DOHH2 (cell line): ENCODE data around the gene PCGF3.

ENCODE experiments used
- H3F3A ChIP-seq: fragments of 200-600 bp; sonication (generic), shearing (Covaris generic); 2 replicates; pipeline ENCODE4 v1.6.0; 2016; ENCODE audit warnings: antibody characterized with exemption, mild to moderate bottlenecking; ENCODE audit not compliant: control insufficient read depth, insufficient read depth
- H3K27ac ChIP-seq: fragments of 200-600 bp; sonication (generic); 2 replicates; pipeline ENCODE4 v1.5.1; 2014; ENCODE audit warnings: low read depth, mild to moderate bottlenecking, low read length, moderate library complexity
- H3K27me3 ChIP-seq: fragments of 200-600 bp; sonication (generic); 2 replicates; pipeline ENCODE4 v1.6.1; 2014; ENCODE audit warnings: mild to moderate bottlenecking, low read length, mixed read lengths; ENCODE audit not compliant: control insufficient read depth
- H3K36me3 ChIP-seq: fragments of 200-600 bp; sonication (generic); 2 replicates; pipeline ENCODE4 v1.6.1; 2014; ENCODE audit warnings: mild to moderate bottlenecking, low read length, moderate library complexity, mixed read lengths; ENCODE audit not compliant: control insufficient read depth
- H3K4me1 ChIP-seq: fragments of 200-600 bp; sonication (generic); 2 replicates; pipeline ENCODE4 v1.6.1; 2014; ENCODE audit warnings: mild to moderate bottlenecking, low read length, mixed read lengths; ENCODE audit not compliant: control insufficient read depth
- H3K4me2 ChIP-seq: fragments of 200-600 bp; sonication (generic); 2 replicates; pipeline ENCODE4 v1.6.0; 2014; ENCODE audit warnings: mild to moderate bottlenecking, low read length, moderate library complexity
- H3K4me3 ChIP-seq: fragments of 200-600 bp; sonication (generic); 2 replicates; pipeline ENCODE4 v1.5.1; 2014; ENCODE audit warnings: mild to moderate bottlenecking, low read length, mixed read lengths
- H3K79me2 ChIP-seq: fragments of 200-600 bp; sonication (generic); 2 replicates; pipeline ENCODE4 v1.6.1; 2014; ENCODE audit warnings: mild to moderate bottlenecking, low read length, mixed read lengths; ENCODE audit not compliant: control insufficient read depth
- H3K9me2 ChIP-seq: fragments of 200-600 bp; sonication (generic); replicated peaks from 2 replicates; pipeline ENCODE4 v1.6.1; 2014; ENCODE audit warnings: mild to moderate bottlenecking, low read length, mixed read lengths; ENCODE audit not compliant: control insufficient read depth
- H3K9me3 ChIP-seq: fragments of 200-600 bp; sonication (generic); 2 replicates; pipeline ENCODE4 v1.6.1; 2014; ENCODE audit warnings: antibody characterized with exemption, low read length, mixed read lengths; ENCODE audit not compliant: control insufficient read depth, insufficient read depth
- H4K20me1 ChIP-seq: fragments of 200-600 bp; sonication (generic); 2 replicates; pipeline ENCODE4 v1.6.0; 2014; ENCODE audit warnings: low read depth, mild to moderate bottlenecking, antibody characterized with exemption, low read length, moderate library complexity; ENCODE audit not compliant: control insufficient read depth, insufficient read depth
- EZH2phosphoT487 ChIP-seq: fragments of 200-600 bp; sonication (generic); IDR thresholded peaks from 2 replicates; pipeline ENCODE4 v1.6.1; 2017; ENCODE audit warnings: borderline replicate concordance, mild to moderate bottlenecking, antibody characterized with exemption, low read length, moderate library complexity, mixed read lengths
- TF ChIP-seq, protein P1 (sequence below): fragments of 200-600 bp; sonication (generic); IDR thresholded peaks from one replicate; pipeline ENCODE4 v1.5.1; 2014; ENCODE audit warnings: antibody characterized with exemption, mild to moderate bottlenecking, low read depth, low read length; ENCODE audit not compliant: poor library complexity, severe bottlenecking

The PCGF3 gene

GRCh38 chr4:665751-666435, 39.7 kb upstream of the PCGF3 start:
- H3K4me2 ChIP-seq, result no peak overlapping the region
- TF ChIP-seq EZH2phosphoT487, result no peak
- TF ChIP-seq, protein P1, sequence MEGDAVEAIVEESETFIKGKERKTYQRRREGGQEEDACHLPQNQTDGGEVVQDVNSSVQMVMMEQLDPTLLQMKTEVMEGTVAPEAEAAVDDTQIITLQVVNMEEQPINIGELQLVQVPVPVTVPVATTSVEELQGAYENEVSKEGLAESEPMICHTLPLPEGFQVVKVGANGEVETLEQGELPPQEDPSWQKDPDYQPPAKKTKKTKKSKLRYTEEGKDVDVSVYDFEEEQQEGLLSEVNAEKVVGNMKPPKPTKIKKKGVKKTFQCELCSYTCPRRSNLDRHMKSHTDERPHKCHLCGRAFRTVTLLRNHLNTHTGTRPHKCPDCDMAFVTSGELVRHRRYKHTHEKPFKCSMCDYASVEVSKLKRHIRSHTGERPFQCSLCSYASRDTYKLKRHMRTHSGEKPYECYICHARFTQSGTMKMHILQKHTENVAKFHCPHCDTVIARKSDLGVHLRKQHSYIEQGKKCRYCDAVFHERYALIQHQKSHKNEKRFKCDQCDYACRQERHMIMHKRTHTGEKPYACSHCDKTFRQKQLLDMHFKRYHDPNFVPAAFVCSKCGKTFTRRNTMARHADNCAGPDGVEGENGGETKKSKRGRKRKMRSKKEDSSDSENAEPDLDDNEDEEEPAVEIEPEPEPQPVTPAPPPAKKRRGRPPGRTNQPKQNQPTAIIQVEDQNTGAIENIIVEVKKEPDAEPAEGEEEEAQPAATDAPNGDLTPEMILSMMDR, result no peak

DNA sequence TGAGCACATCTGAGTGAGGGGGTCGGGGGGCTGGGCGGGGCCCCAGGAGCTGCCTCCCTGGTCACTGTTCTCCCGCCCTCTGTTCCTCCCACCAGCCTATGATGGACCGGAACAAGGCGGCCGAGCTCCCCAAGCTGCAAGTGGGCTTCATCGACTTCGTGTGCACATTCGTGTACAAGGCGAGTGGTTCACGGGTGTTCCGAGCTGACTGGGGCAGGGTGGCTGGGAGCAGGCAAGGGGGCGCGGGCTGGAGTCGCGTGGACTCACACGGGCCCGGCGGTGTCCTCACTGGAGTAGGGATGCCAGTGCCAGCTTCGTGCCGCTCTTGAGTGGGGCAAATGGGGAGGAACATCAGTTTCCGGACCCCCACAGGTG, 39.2 kb upstream of the PCGF3 start:
- H3K4me1 ChIP-seq, result peaks cover 17% of the 10 kb centered on the region
- H3K4me2 ChIP-seq, result no peak overlapping the region
- H3K79me2 ChIP-seq, result no peaks in the 10 kb centered on the region
- no peak overlapping the region for H3K4me3 ChIP-seq
- no peaks in the 10 kb centered on the region for H3F3A ChIP-seq
- H3K9me3 ChIP-seq, result no peaks in the 10 kb centered on the region
- H3K9me2 ChIP-seq, result no peaks in the 10 kb centered on the region
- no peaks in the 10 kb centered on the region for H3K27me3 ChIP-seq
- H3K36me3 ChIP-seq, result peaks cover 10% of the 10 kb centered on the region
- H4K20me1 ChIP-seq, result no peaks in the 10 kb centered on the region
- TF ChIP-seq EZH2phosphoT487, result no peak
- TF ChIP-seq, protein P1, result no peak
- no peak overlapping the region for H3K27ac ChIP-seq

More at GRCh38 chr4:665751-666435, 39.7 kb upstream of the PCGF3 start:
- peaks cover 17% of the 10 kb centered on the region for H3K4me1 ChIP-seq
- no peaks in the 10 kb centered on the region for H4K20me1 ChIP-seq
- no peak overlapping the region for H3K4me3 ChIP-seq
- no peaks in the 10 kb centered on the region for H3K9me2 ChIP-seq
- H3K9me3 ChIP-seq, result no peaks in the 10 kb centered on the region
- H3K79me2 ChIP-seq, result no peaks in the 10 kb centered on the region
- peaks cover 5% of the 10 kb centered on the region for H3K36me3 ChIP-seq
- no peaks in the 10 kb centered on the region for H3K27me3 ChIP-seq
- no peak overlapping the region for H3K27ac ChIP-seq
- no peaks in the 10 kb centered on the region for H3F3A ChIP-seq

GRCh38 chr4:666822-667544, 38.6 kb upstream of the PCGF3 start:
- Histone ChIP-seq H3K36me3 (peaks cover 16% of the 10 kb centered on the region), H3K9me3 (no peaks in the 10 kb centered on the region), H3K4me1 (peaks cover 17% of the 10 kb centered on the region), H3F3A (no peaks in the 10 kb centered on the region), H3K27ac (no peak overlapping the region), H3K9me2 (no peaks in the 10 kb centered on the region), H3K79me2 (no peaks in the 10 kb centered on the region), H3K4me2 (no peak overlapping the region), H3K4me3 (no peak overlapping the region), H4K20me1 (no peaks in the 10 kb centered on the region), H3K27me3 (no peaks in the 10 kb centered on the region)
- TF ChIP-seq EZH2phosphoT487, result no peak
- TF ChIP-seq, protein P1, result no peak
